Measurements from ENCODE around the gene KCNG2. TPM values are rescaled to one million over a fixed set of nuclear protein-coding genes. Genes with fewer than 3 reads are reported as not detected.

Gene KCNG2
- total and polyA plus RNA-seq, 2 of the 13 experiments (the other 11 are each of a cell fraction or from before 2014, with no cell fraction given) = not detected

DNA sequence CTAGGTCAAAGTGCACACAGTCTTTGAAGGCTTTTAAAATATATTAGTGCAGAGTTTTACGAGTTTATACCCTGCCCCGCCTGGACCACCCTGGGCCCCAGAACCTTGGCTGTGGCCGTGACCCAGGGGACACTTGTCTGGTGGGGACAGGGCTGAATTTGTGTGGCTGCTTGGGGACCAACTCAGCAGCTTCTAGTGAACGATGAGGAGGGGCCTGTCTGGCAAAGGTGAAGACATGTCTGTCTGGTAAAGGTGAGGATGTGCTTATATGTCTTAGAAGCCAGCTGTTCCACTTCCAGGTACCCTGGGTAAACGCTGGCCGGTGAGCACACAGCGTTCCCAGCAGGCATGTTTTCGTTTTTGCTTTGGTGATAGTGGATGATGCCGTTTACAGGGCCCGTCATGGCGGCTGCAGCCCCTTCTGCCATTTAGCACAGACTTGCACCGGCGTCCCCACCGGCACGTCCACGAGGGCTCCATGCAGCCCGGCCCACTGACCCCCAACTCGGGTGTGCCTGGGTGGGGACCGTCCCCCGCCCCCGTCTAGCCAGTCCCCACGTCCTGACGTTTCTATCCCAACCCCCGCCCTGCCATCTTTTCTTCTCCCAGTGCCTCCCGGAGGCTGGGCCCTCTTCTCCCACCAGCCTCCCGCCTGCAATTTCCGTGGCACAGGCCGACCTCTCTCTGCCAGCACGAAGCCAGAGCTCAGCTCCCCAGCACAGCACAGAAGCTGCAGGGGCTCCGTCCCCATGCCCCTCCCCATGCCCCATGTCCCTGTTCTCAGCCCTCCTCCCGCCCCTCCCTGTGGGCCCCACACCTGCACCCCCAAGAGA lies 85.9 kb downstream of the KCNG2 start:
- in situ Hi-C loops (cut with HindIII; ENCODE audit: extremely low pct_ligation_motif_present, low pct_unique_long_range_greater_than_20kb) = no loop called here
- no peaks in the 10 kb centered on the region for H4K20me1 ChIP-seq (ENCODE audit: insufficient read depth, low read length)
- ChIA-PET POLR2A (no interaction called here), CTCF (ENCODE audit: low intra/inter-chr PET ratio, low total read pairs) (no interaction called here)
- intact Hi-C loops (cut with micrococcal nuclease; ENCODE audit: unreplicated experiment) = no loop called here
- H3K4me2 ChIP-seq (ENCODE audit: low read depth, low read length) = no peak overlapping the region
- ATAC-seq = no peak
- no peak for FAIRE-seq
- H3K4me1 ChIP-seq (ENCODE audit: insufficient read depth, low read length) = no peaks in the 10 kb centered on the region
- 50% methylated on average over 16 of the region's 31 CpGs for WGBS (ENCODE audit: low lambda C conversion rate)
- no peak for DNase-seq (ENCODE audit: low spot score)
- H3K9me3 ChIP-seq (ENCODE audit: low read length) = no peaks in the 10 kb centered on the region
- TF ChIP-seq, protein P1, sequence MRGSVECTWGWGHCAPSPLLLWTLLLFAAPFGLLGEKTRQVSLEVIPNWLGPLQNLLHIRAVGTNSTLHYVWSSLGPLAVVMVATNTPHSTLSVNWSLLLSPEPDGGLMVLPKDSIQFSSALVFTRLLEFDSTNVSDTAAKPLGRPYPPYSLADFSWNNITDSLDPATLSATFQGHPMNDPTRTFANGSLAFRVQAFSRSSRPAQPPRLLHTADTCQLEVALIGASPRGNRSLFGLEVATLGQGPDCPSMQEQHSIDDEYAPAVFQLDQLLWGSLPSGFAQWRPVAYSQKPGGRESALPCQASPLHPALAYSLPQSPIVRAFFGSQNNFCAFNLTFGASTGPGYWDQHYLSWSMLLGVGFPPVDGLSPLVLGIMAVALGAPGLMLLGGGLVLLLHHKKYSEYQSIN (CRISPR knock-in tag; IDR thresholded peaks at IDR 0.05; ENCODE audit: borderline replicate concordance) = no peak
- H2AFZ ChIP-seq (ENCODE audit: low read length) = no peak overlapping the region
- no peaks in the 10 kb centered on the region for H3K36me3 ChIP-seq (replicated peaks in 1 of 2; ENCODE audit: control insufficient read depth in 1 of 2, insufficient read depth in 2 of 2, low read length in 2 of 2)
- H3K27ac ChIP-seq (ENCODE audit: extremely low read length, insufficient read depth, low read length) = no peak overlapping the region
- H3K9ac ChIP-seq (ENCODE audit: insufficient read depth, low read depth, low read length) = no peak overlapping the region
- H3K27me3 ChIP-seq (ENCODE audit: control insufficient read depth in 1 of 2, insufficient read depth in 2 of 2, low read length in 2 of 2) = peaks cover 6 to 47% of the 10 kb centered on the region in 2 experiments
- no TSS peak for BruUV-seq (replicated peaks)
- no peaks in the 10 kb centered on the region for H3K79me2 ChIP-seq (ENCODE audit: insufficient read depth, low read length)
- H3K4me3 ChIP-seq (replicated peaks in 1 of 3; ENCODE audit: insufficient read depth in 1 of 3, low read depth in 2 of 3, low read length in 3 of 3) = no peak overlapping the region

DNA sequence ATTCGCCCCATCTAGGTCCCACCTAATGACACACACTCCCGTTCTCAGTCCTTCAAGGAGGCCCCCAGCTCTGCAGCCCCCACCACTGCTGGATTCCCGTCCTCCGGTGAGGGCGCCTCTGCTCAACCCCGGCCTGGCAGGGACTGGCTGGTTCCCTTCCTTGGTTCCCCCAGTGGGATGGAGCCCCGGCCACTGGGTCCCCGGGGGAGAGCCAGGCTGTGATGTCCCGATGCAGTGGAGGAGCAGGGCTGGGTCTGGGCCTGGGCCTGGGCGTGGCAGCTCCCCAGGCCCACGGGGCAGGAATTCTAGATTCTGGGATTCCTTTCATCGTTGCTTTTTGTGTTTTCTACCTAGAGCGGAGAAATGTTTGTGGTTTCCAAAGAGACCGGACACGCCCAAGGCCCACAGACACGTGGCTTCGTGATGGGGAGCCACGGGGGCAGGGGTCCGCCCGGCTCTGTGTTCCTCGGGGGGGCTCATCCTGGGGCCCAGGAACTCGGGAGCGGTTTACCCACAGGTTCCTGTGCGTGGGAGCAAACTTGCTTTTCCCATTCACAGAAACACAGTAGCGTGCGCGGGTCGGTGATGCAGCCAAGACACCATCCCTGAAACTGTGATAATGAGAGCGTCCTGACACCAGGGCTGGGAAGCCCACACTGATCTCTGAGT lies 86.7 kb downstream of the KCNG2 start:
- Histone ChIP-seq H3K27me3 (ENCODE audit: control insufficient read depth in 1 of 2, insufficient read depth in 2 of 2, low read length in 2 of 2) (peaks cover 4 to 43% of the 10 kb centered on the region in 2 experiments), H2AFZ (ENCODE audit: low read length) (no peak overlapping the region), H3K4me2 (ENCODE audit: low read depth, low read length) (no peak overlapping the region), H3K79me2 (ENCODE audit: insufficient read depth, low read length) (no peaks in the 10 kb centered on the region), H3K4me1 (ENCODE audit: insufficient read depth, low read length) (peaks cover 4% of the 10 kb centered on the region), H3K9me3 (ENCODE audit: low read length) (no peaks in the 10 kb centered on the region), H3K27ac (ENCODE audit: extremely low read length, insufficient read depth, low read length) (no peak overlapping the region), H3K4me3 (replicated peaks in 1 of 3; ENCODE audit: insufficient read depth in 1 of 3, low read depth in 2 of 3, low read length in 3 of 3) (no peak overlapping the region), H3K9ac (ENCODE audit: insufficient read depth, low read depth, low read length) (no peak overlapping the region), H4K20me1 (ENCODE audit: insufficient read depth, low read length) (no peaks in the 10 kb centered on the region), H3K36me3 (replicated peaks in 1 of 2; ENCODE audit: control insufficient read depth in 1 of 2, insufficient read depth in 2 of 2, low read length in 2 of 2) (no peaks in the 10 kb centered on the region)
- 58% methylated on average over 21 of the region's 29 CpGs for WGBS (ENCODE audit: low lambda C conversion rate)
- no TSS peak for BruUV-seq (replicated peaks)
- in situ Hi-C loops (cut with HindIII; ENCODE audit: extremely low pct_ligation_motif_present, low pct_unique_long_range_greater_than_20kb) (no loop called here), intact Hi-C loops (cut with micrococcal nuclease; ENCODE audit: unreplicated experiment) (no loop called here)
- no peak; the same call in 2 of the 3 replicates for ATAC-seq
- POLR2A ChIA-PET = no interaction called here
- CTCF ChIA-PET (ENCODE audit: low intra/inter-chr PET ratio, low total read pairs) = no interaction called here
- no peak for FAIRE-seq
- DNase-seq (ENCODE audit: low spot score) = no peak
- TF ChIP-seq AHR (CRISPR knock-in tag; IDR thresholded peaks at IDR 0.05) = no peak
- TF ChIP-seq PHF8 (CRISPR knock-in tag; IDR thresholded peaks at IDR 0.05) = no peak
- no peak for TF ChIP-seq ZNF343 (CRISPR knock-in tag; IDR thresholded peaks at IDR 0.05)
- TF ChIP-seq ZBTB3 (CRISPR knock-in tag; IDR thresholded peaks at IDR 0.05; ENCODE audit: borderline replicate concordance, low read depth) = no peak
- TF ChIP-seq, protein P2, sequence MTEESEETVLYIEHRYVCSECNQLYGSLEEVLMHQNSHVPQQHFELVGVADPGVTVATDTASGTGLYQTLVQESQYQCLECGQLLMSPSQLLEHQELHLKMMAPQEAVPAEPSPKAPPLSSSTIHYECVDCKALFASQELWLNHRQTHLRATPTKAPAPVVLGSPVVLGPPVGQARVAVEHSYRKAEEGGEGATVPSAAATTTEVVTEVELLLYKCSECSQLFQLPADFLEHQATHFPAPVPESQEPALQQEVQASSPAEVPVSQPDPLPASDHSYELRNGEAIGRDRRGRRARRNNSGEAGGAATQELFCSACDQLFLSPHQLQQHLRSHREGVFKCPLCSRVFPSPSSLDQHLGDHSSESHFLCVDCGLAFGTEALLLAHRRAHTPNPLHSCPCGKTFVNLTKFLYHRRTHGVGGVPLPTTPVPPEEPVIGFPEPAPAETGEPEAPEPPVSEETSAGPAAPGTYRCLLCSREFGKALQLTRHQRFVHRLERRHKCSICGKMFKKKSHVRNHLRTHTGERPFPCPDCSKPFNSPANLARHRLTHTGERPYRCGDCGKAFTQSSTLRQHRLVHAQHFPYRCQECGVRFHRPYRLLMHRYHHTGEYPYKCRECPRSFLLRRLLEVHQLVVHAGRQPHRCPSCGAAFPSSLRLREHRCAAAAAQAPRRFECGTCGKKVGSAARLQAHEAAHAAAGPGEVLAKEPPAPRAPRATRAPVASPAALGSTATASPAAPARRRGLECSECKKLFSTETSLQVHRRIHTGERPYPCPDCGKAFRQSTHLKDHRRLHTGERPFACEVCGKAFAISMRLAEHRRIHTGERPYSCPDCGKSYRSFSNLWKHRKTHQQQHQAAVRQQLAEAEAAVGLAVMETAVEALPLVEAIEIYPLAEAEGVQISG (CRISPR knock-in tag; IDR thresholded peaks at IDR 0.05) = no peak
- TF ChIP-seq ZNF234 (CRISPR knock-in tag; conservative IDR thresholded peaks at IDR 0.05) = no peak
- TF ChIP-seq HNF4G (IDR thresholded peaks at IDR 0.05; ENCODE audit: borderline replicate concordance, low read depth, low read length) = no peak
- TF ChIP-seq HNF4G (CRISPR knock-in tag; IDR thresholded peaks at IDR 0.05; ENCODE audit: borderline replicate concordance, low read depth) = no peak
- TF ChIP-seq, protein P3, sequence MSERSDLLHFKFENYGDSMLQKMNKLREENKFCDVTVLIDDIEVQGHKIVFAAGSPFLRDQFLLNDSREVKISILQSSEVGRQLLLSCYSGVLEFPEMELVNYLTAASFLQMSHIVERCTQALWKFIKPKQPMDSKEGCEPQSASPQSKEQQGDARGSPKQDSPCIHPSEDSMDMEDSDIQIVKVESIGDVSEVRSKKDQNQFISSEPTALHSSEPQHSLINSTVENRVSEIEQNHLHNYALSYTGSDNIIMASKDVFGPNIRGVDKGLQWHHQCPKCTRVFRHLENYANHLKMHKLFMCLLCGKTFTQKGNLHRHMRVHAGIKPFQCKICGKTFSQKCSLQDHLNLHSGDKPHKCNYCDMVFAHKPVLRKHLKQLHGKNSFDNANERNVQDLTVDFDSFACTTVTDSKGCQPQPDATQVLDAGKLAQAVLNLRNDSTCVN (CRISPR knock-in tag; IDR thresholded peaks at IDR 0.05; ENCODE audit: borderline replicate concordance) = no peak
- no peak for TF ChIP-seq KDM3A (CRISPR knock-in tag; IDR thresholded peaks at IDR 0.05; ENCODE audit: low read depth)

All from HepG2 (cell line).